GM13977 (cell line): Measurements from ENCODE around the gene GABPA.

Experiments
- DNase-seq: peaks from one replicate; pipeline ENCODE4 v3.0.0; 2012; ENCODE audit warnings: low spot score
- CTCF ChIP-seq: IDR thresholded peaks from 2 replicates; pipeline ENCODE4 v1.5.1; 2012; ENCODE audit warnings: mild to moderate bottlenecking, control low read depth; ENCODE audit not compliant: insufficient read depth; ENCODE audit errors: extremely low read depth, missing control alignments
- in situ Hi-C: fragments of 300-500 bp; cut with MboI; formaldehyde crosslinking; loops from one replicate; pipeline ENCODE4 v1.12.0; 2022; ENCODE audit warnings: low sequenced_read_pairs, low pct_unique_long_range_greater_than_20kb, mixed read lengths, inconsistent platforms; ENCODE audit not compliant: unreplicated experiment

GABPA gene

GRCh38 chr21:25807191-25807590 lies 72.4 kb downstream of the GABPA start:
- TF ChIP-seq CTCF, result no peak
- in situ Hi-C loops, result no loop called here
- DNase-seq, result no peak

GRCh38 chr21:25809013-25809412 lies 74.2 kb downstream of the GABPA start:
- in situ Hi-C loops, result no loop called here
- no peak for DNase-seq
- TF ChIP-seq CTCF, result no peak

- DNase-seq, result no peak
- in situ Hi-C loops, result no loop called here
- TF ChIP-seq CTCF, result no peak
These were observed 76.4 kb downstream of the GABPA start for GRCh38 chr21:25811186-25811585.

GRCh38 chr21:25813917-25814316 lies 79.1 kb downstream of the GABPA start:
- in situ Hi-C loops, result no loop called here
- no peak for DNase-seq
- TF ChIP-seq CTCF, result no peak

- in situ Hi-C loops, result no loop called here
- no peak for DNase-seq
- TF ChIP-seq CTCF, result no peak
These were observed 83.3 kb downstream of the GABPA start for GRCh38 chr21:25818121-25818520.

GRCh38 chr21:25818551-25818950 lies 83.8 kb downstream of the GABPA start:
- in situ Hi-C loops, result no loop called here
- no peak for TF ChIP-seq CTCF

More at GRCh38 chr21:25818551-25818950, 83.8 kb downstream of the GABPA start:
- no peak for DNase-seq
